HG03064 (cell line): ENCODE measurements around the gene UNC13C.

Source experiments
- ATAC-seq: cut with Tn5 transposase; IDR thresholded peaks from one replicate; pipeline ENCODE4 v1.9.1; 2021; ENCODE audit warnings: low read depth; ENCODE audit not compliant: unreplicated experiment

Gene UNC13C

GRCh38 chr15:54547491-54547890 is 569.2 kb downstream of the UNC13C start:
- no peak for ATAC-seq

GRCh38 chr15:54550954-54551353 is 572.7 kb downstream of the UNC13C start:
- no peak for ATAC-seq

- no peak for ATAC-seq
These were observed 578.0 kb downstream of the UNC13C start for GRCh38 chr15:54556231-54556630.

- no peak for ATAC-seq
These were observed 581.3 kb downstream of the UNC13C start for GRCh38 chr15:54559405-54560069.

GRCh38 chr15:54560417-54560816 is 582.2 kb downstream of the UNC13C start:
- ATAC-seq: no peak

- ATAC-seq: no peak
These were observed 585.9 kb downstream of the UNC13C start for GRCh38 chr15:54564166-54564565.

GRCh38 chr15:54566654-54567053 is 588.4 kb downstream of the UNC13C start:
- ATAC-seq: no peak

- ATAC-seq: no peak
These were observed 589.3 kb downstream of the UNC13C start for GRCh38 chr15:54567408-54568035.

- ATAC-seq: no peak
These were observed 590.1 kb downstream of the UNC13C start for GRCh38 chr15:54568381-54568780.

- no peak for ATAC-seq
These were observed 593.3 kb downstream of the UNC13C start for GRCh38 chr15:54571576-54571975.

GRCh38 chr15:54575586-54575985 is 597.3 kb downstream of the UNC13C start:
- no peak for ATAC-seq

GRCh38 chr15:54576298-54576935 is 598.2 kb downstream of the UNC13C start:
- no peak for ATAC-seq

- ATAC-seq: no peak
These were observed 599.4 kb downstream of the UNC13C start for GRCh38 chr15:54577476-54578250.

- no peak for ATAC-seq
These were observed 601.6 kb downstream of the UNC13C start for GRCh38 chr15:54579855-54580254.

GRCh38 chr15:54580643-54581042 is 602.4 kb downstream of the UNC13C start:
- ATAC-seq: no peak

GRCh38 chr15:54582863-54583643 is 604.8 kb downstream of the UNC13C start:
- ATAC-seq: no peak

GRCh38 chr15:54585063-54585462 is 606.8 kb downstream of the UNC13C start:
- ATAC-seq: no peak

GRCh38 chr15:54594115-54594514 is 615.9 kb downstream of the UNC13C start:
- ATAC-seq: no peak

- no peak for ATAC-seq
These were observed 621.1 kb downstream of the UNC13C start for GRCh38 chr15:54599386-54599785.

GRCh38 chr15:54605043-54605442 is 626.8 kb downstream of the UNC13C start:
- ATAC-seq: no peak
